GM12878 (cell line): ENCODE results near the gene PPP4R4. TPM values are rescaled to one million over a fixed set of nuclear protein-coding genes. Genes with fewer than 3 reads are reported as not detected.

ENCODE experiments used
- ATAC-seq: fragments of 200-7000 bp; cut with Tn5 transposase; 3 replicates; pipeline ENCODE4 v1.9.1; 2020; ENCODE audit warnings: mild to moderate bottlenecking, moderate library complexity
- BruUV-seq: library from RNA; stranded (reverse); fragments of 400-500 nt; replicated peaks from 2 replicates; lab custom pipeline; 2021; lab: Mats Ljungman, UMichigan
- CTCF ChIA-PET: fragments of 300-600 bp; sonication (Branson Sonifier 250); formaldehyde crosslinking; extraction: SDS; loops from one replicate; lab custom pipeline; 2021; ENCODE audit warnings: inconsistent platforms; lab: Yijun Ruan, JAX
- POLR2A ChIA-PET: fragments of 350-600 bp; formaldehyde crosslinking; extraction: SDS; loops from one replicate; lab custom pipeline; 2021; ENCODE audit warnings: inconsistent platforms; lab: Charles Lee
- RAD21 ChIA-PET: fragments of 300-600 bp; sonication (Branson Sonifier 250); formaldehyde crosslinking; loops from one replicate; lab custom pipeline; 2023; ENCODE audit warnings: antibody characterized with exemption; ENCODE audit not compliant: unreplicated experiment; lab: Charles Lee
- SMC1A ChIA-PET: fragments of 300-600 bp; sonication (Branson Sonifier 250); formaldehyde crosslinking; loops from one replicate; lab custom pipeline; 2023; ENCODE audit not compliant: unreplicated experiment, uncharacterized antibody; lab: Charles Lee
- DNase-seq: peaks from one replicate; pipeline ENCODE4 v3.0.0-alpha.2; 2011; ENCODE audit warnings: low read depth, low spot score
- FAIRE-seq: peaks from 3 replicates; lab custom pipeline; 2011; peaks lifted over from hg19 to GRCh38; lab: Jason Lieb, UNC
- H2AFZ ChIP-seq: 2 replicates; pipeline ENCODE4 v1.6.0; 2011; ENCODE audit warnings: low read depth, low read length, control low read depth; ENCODE audit not compliant: control insufficient read depth
- H3K27ac ChIP-seq: 2 replicates; pipeline ENCODE4 v1.5.1; 2011; ENCODE audit warnings: control low read depth; ENCODE audit not compliant: control insufficient read depth, insufficient read depth
- H3K27me3 ChIP-seq, 2 experiments: replicated peaks in 1 of 2; 2 replicates each; pipeline versions ENCODE4 v1.6.0 to v1.6.1; 2011; ENCODE audit warnings: low read length in 1 of 2; ENCODE audit not compliant: control insufficient read depth in 2 of 2, insufficient read depth in 2 of 2
- H3K36me3 ChIP-seq, 2 experiments: 2 replicates each; pipeline ENCODE4 v1.5.1; 2011; ENCODE audit warnings: low read length in 1 of 2; ENCODE audit not compliant: control insufficient read depth in 2 of 2, insufficient read depth in 2 of 2
- H3K4me1 ChIP-seq: 2 replicates; pipeline ENCODE4 v1.6.1; 2011; ENCODE audit warnings: mild to moderate bottlenecking, low read length, moderate library complexity, mixed read lengths; ENCODE audit not compliant: control insufficient read depth, insufficient read depth
- H3K4me2 ChIP-seq: 2 replicates; pipeline ENCODE4 v1.6.0; 2011; ENCODE audit warnings: control low read depth; ENCODE audit not compliant: control insufficient read depth, insufficient read depth
- H3K4me3 ChIP-seq: fragments of 200-600 bp; sonication (generic); 2 replicates; pipeline ENCODE4 v1.5.1; 2016
- H3K79me2 ChIP-seq: 2 replicates; pipeline ENCODE4 v1.6.0; 2011; ENCODE audit warnings: low read length; ENCODE audit not compliant: control insufficient read depth, insufficient read depth
- H3K9ac ChIP-seq: 2 replicates; pipeline ENCODE4 v1.8.0; 2011; ENCODE audit warnings: low read length, control low read depth, mixed read lengths; ENCODE audit not compliant: control insufficient read depth, insufficient read depth
- H3K9me3 ChIP-seq: replicated peaks from 3 replicates; pipeline ENCODE4 v1.5.1; 2011; ENCODE audit warnings: mild to moderate bottlenecking, low read length; ENCODE audit not compliant: control insufficient read depth, insufficient read depth
- H4K20me1 ChIP-seq: 2 replicates; pipeline ENCODE4 v1.6.0; 2011; ENCODE audit not compliant: control insufficient read depth, insufficient read depth
- BCL11A ChIP-seq: IDR thresholded peaks from 2 replicates; pipeline ENCODE4 v1.6.1; 2011; ENCODE audit warnings: low read depth, low read length
- EZH2 ChIP-seq: IDR thresholded peaks from 2 replicates; pipeline ENCODE4 v1.6.1; 2012; ENCODE audit warnings: low read depth, mild to moderate bottlenecking, control low read depth, inconsistent platforms, low read length, borderline replicate concordance; ENCODE audit not compliant: control insufficient read depth
- LARP7 ChIP-seq: fragments of 450-650 bp; IDR thresholded peaks from 2 replicates; pipeline ENCODE4 v1.6.1; 2017; ENCODE audit warnings: mild to moderate bottlenecking
- NRF1 ChIP-seq: conservative IDR thresholded peaks from 2 replicates; pipeline ENCODE4 v1.6.1; 2011; ENCODE audit warnings: mild to moderate bottlenecking, low read depth, low read length, improper control_type of control experiment
- PBX3 ChIP-seq: IDR thresholded peaks from 2 replicates; pipeline ENCODE4 v1.6.1; 2011; ENCODE audit warnings: mild to moderate bottlenecking, low read depth, low read length, moderate library complexity; ENCODE audit not compliant: insufficient replicate concordance
- SREBF1 ChIP-seq: IDR thresholded peaks from 2 replicates; pipeline ENCODE4 v1.6.1; 2012; ENCODE audit warnings: mild to moderate bottlenecking, low read length
- SUPT20H ChIP-seq: IDR thresholded peaks from 2 replicates; pipeline ENCODE4 v1.6.1; 2011; ENCODE audit warnings: low read depth, mild to moderate bottlenecking, low read length, moderate library complexity, borderline replicate concordance; ENCODE audit not compliant: control insufficient read depth
- TBL1XR1 ChIP-seq: IDR thresholded peaks from 2 replicates; pipeline ENCODE4 v1.6.1; 2012; ENCODE audit warnings: low read depth, low read length, improper control_type of control experiment
- TCF12 ChIP-seq: IDR thresholded peaks from 2 replicates; pipeline ENCODE4 v1.6.1; 2011; ENCODE audit warnings: low read depth, mild to moderate bottlenecking, low read length
- USF1 ChIP-seq: IDR thresholded peaks from 2 replicates; pipeline ENCODE4 v1.6.1; 2011; ENCODE audit warnings: borderline replicate concordance, low read depth, mild to moderate bottlenecking, moderate library complexity, mixed read lengths, low read length; ENCODE audit not compliant: insufficient read depth; ENCODE audit errors: extremely low read length
- ZNF24 ChIP-seq: fragments of 450-650 bp; IDR thresholded peaks from 2 replicates; pipeline ENCODE4 v1.6.1; 2017; ENCODE audit warnings: antibody characterized with exemption, mild to moderate bottlenecking
- ZSCAN29 ChIP-seq: fragments of 450-650 bp; IDR thresholded peaks from 2 replicates; pipeline ENCODE4 v1.6.1; 2017; ENCODE audit warnings: mild to moderate bottlenecking, moderate library complexity
- WGBS: methylation state at CpG from one replicate; pipeline ENCODE4 v1.1.6; 2016; ENCODE audit warnings: low lambda C conversion rate; ENCODE audit not compliant: insufficient replicate concordance, insufficient coverage; ENCODE audit errors: missing lambda C conversion rate; 5-methylcytosine and 5-hydroxymethylcytosine counted together
- in situ Hi-C: fragments of 300-500 bp; cut with MboI; formaldehyde crosslinking; loops from 9 replicates; pipeline ENCODE4 v1.14.3; 2018; ENCODE audit warnings: mixed read lengths
- intact Hi-C: fragments of 100-400 bp; cut with micrococcal nuclease; formaldehyde crosslinking; loops from one replicate; pipeline ENCODE4 v1.14.2; 2022; ENCODE audit not compliant: unreplicated experiment
- polyA plus RNA-seq, 11 experiments: library from polyadenylated mRNA; depleted of rRNA in 4 of 11; unstranded in 6 of 11; stranded (reverse) in 5 of 11; fragments of >200 nt; fragmentation: Nextera tagmentation in 4 of 11; fragmentation: Illumina TruSeq in 1 of 11; extraction: Ambion mirVana in 4 of 11; extraction: Trizol in 1 of 11; gene quantifications; 1 replicate in 1 of 11; 2 replicates in 10 of 11; pipeline versions ENCODE4 v1.2.1 to v1.2.3, GENCODE V29; 2011 to 2016; ENCODE audit warnings: inconsistent platforms in 2 of 11, missing spikeins in 2 of 11, low read depth in 1 of 11
- total RNA-seq, 4 experiments: library from RNA; depleted of rRNA in 3 of 4; stranded (reverse); fragments of >200 nt in 3 of 4; fragmentation: Illumina TruSeq in 1 of 4; extraction: Trizol in 1 of 4; gene quantifications; 2 replicates each; pipeline versions ENCODE4 v1.2.1 to v1.2.3, GENCODE V29; 2013 to 2021

The PPP4R4 gene
- total and polyA plus RNA-seq, 10 of the 15 experiments (the other 5 are each of a cell fraction or from before 2014, with no cell fraction given), result 0.01 to 0.13 (median 0.08) TPM; not detected in 4

- Histone ChIP-seq H4K20me1 (no peaks in the 10 kb centered on the region), H3K27ac (no peak overlapping the region), H3K79me2 (no peaks in the 10 kb centered on the region), H3K36me3 (no peaks in the 10 kb centered on the region), H3K4me2 (no peak overlapping the region), H3K27me3 (no peaks in the 10 kb centered on the region), H2AFZ (no peak overlapping the region), H3K4me3 (no peak overlapping the region), H3K9ac (no peak overlapping the region), H3K4me1 (no peaks in the 10 kb centered on the region), H3K9me3 (no peaks in the 10 kb centered on the region)
- BruUV-seq, result no TSS peak
- RAD21 ChIA-PET, result no interaction called here
- DNase-seq (no peak), FAIRE-seq (no peak), ATAC-seq (no peak)
- POLR2A ChIA-PET, result no interaction called here
- 62% methylated on average over 4 of the region's 4 CpGs for WGBS
- SMC1A ChIA-PET, result no interaction called here
- no peak for TF ChIP-seq PBX3
- TF ChIP-seq BCL11A, result no peak
- TF ChIP-seq LARP7, result no peak
- TF ChIP-seq NRF1, result no peak
- no peak for TF ChIP-seq USF1
- TF ChIP-seq TBL1XR1, result no peak
- no peak for TF ChIP-seq SREBF1
- no peak for TF ChIP-seq ZNF24
- TF ChIP-seq ZSCAN29, result no peak
- no peak for TF ChIP-seq EZH2
- TF ChIP-seq TCF12, result no peak
- TF ChIP-seq SUPT20H, result no peak
- in situ Hi-C loops, result no loop called here
- intact Hi-C loops, result no loop called here
- CTCF ChIA-PET, result no interaction called here
Measured at GRCh38 chr14:94227029-94227428, 52.9 kb downstream of the PPP4R4 start.
